GM12878 (cell line): ENCODE measurements around the gene PMAIP1. TPM values are rescaled to one million over a fixed set of nuclear protein-coding genes. Genes with fewer than 3 reads are reported as not detected.

Source experiments
- ATAC-seq: fragments of 200-7000 bp; cut with Tn5 transposase; 3 replicates; pipeline ENCODE4 v1.9.1; 2020; ENCODE audit warnings: mild to moderate bottlenecking, moderate library complexity
- BruUV-seq: library from RNA; stranded (reverse); fragments of 400-500 nt; replicated peaks from 2 replicates; lab custom pipeline; 2021; lab: Mats Ljungman, UMichigan
- CTCF ChIA-PET: fragments of 300-600 bp; sonication (Branson Sonifier 250); formaldehyde crosslinking; extraction: SDS; loops from one replicate; lab custom pipeline; 2021; ENCODE audit warnings: inconsistent platforms; lab: Yijun Ruan, JAX
- POLR2A ChIA-PET: fragments of 350-600 bp; formaldehyde crosslinking; extraction: SDS; loops from one replicate; lab custom pipeline; 2021; ENCODE audit warnings: inconsistent platforms; lab: Charles Lee
- RAD21 ChIA-PET: fragments of 300-600 bp; sonication (Branson Sonifier 250); formaldehyde crosslinking; loops from one replicate; lab custom pipeline; 2023; ENCODE audit warnings: antibody characterized with exemption; ENCODE audit not compliant: unreplicated experiment; lab: Charles Lee
- SMC1A ChIA-PET: fragments of 300-600 bp; sonication (Branson Sonifier 250); formaldehyde crosslinking; loops from one replicate; lab custom pipeline; 2023; ENCODE audit not compliant: unreplicated experiment, uncharacterized antibody; lab: Charles Lee
- DNase-seq: peaks from one replicate; pipeline ENCODE4 v3.0.0-alpha.2; 2011; ENCODE audit warnings: low read depth, low spot score
- FAIRE-seq: peaks from 3 replicates; lab custom pipeline; 2011; peaks lifted over from hg19 to GRCh38; lab: Jason Lieb, UNC
- H2AFZ ChIP-seq: 2 replicates; pipeline ENCODE4 v1.6.0; 2011; ENCODE audit warnings: low read depth, low read length, control low read depth; ENCODE audit not compliant: control insufficient read depth
- H3K27ac ChIP-seq: 2 replicates; pipeline ENCODE4 v1.5.1; 2011; ENCODE audit warnings: control low read depth; ENCODE audit not compliant: control insufficient read depth, insufficient read depth
- H3K27me3 ChIP-seq, 2 experiments: replicated peaks in 1 of 2; 2 replicates each; pipeline versions ENCODE4 v1.6.0 to v1.6.1; 2011; ENCODE audit warnings: low read length in 1 of 2; ENCODE audit not compliant: control insufficient read depth in 2 of 2, insufficient read depth in 2 of 2
- H3K36me3 ChIP-seq, 2 experiments: 2 replicates each; pipeline ENCODE4 v1.5.1; 2011; ENCODE audit warnings: low read length in 1 of 2; ENCODE audit not compliant: control insufficient read depth in 2 of 2, insufficient read depth in 2 of 2
- H3K4me1 ChIP-seq: 2 replicates; pipeline ENCODE4 v1.6.1; 2011; ENCODE audit warnings: mild to moderate bottlenecking, low read length, moderate library complexity, mixed read lengths; ENCODE audit not compliant: control insufficient read depth, insufficient read depth
- H3K4me2 ChIP-seq: 2 replicates; pipeline ENCODE4 v1.6.0; 2011; ENCODE audit warnings: control low read depth; ENCODE audit not compliant: control insufficient read depth, insufficient read depth
- H3K4me3 ChIP-seq: fragments of 200-600 bp; sonication (generic); 2 replicates; pipeline ENCODE4 v1.5.1; 2016
- H3K79me2 ChIP-seq: 2 replicates; pipeline ENCODE4 v1.6.0; 2011; ENCODE audit warnings: low read length; ENCODE audit not compliant: control insufficient read depth, insufficient read depth
- H3K9ac ChIP-seq: 2 replicates; pipeline ENCODE4 v1.8.0; 2011; ENCODE audit warnings: low read length, control low read depth, mixed read lengths; ENCODE audit not compliant: control insufficient read depth, insufficient read depth
- H3K9me3 ChIP-seq: replicated peaks from 3 replicates; pipeline ENCODE4 v1.5.1; 2011; ENCODE audit warnings: mild to moderate bottlenecking, low read length; ENCODE audit not compliant: control insufficient read depth, insufficient read depth
- H4K20me1 ChIP-seq: 2 replicates; pipeline ENCODE4 v1.6.0; 2011; ENCODE audit not compliant: control insufficient read depth, insufficient read depth
- BMI1 ChIP-seq: fragments of 450-650 bp; IDR thresholded peaks from 2 replicates; pipeline ENCODE4 v1.6.1; 2016; ENCODE audit warnings: mild to moderate bottlenecking, moderate library complexity, borderline replicate concordance
- MYB ChIP-seq: fragments of 150-350 bp; IDR thresholded peaks from 2 replicates; pipeline ENCODE4 v1.6.1; 2014; ENCODE audit warnings: mild to moderate bottlenecking, low read depth, low read length, borderline replicate concordance
- SMARCA5 ChIP-seq: fragments of 450-650 bp; IDR thresholded peaks from 2 replicates; pipeline ENCODE4 v1.6.1; 2017; ENCODE audit warnings: mild to moderate bottlenecking
- ZBTB40 ChIP-seq: fragments of 450-650 bp; IDR thresholded peaks from 2 replicates; pipeline ENCODE4 v1.6.1; 2016; ENCODE audit warnings: mild to moderate bottlenecking, moderate library complexity, borderline replicate concordance
- whole genome bisulfite sequencing: methylation state at CpG from one replicate; pipeline ENCODE4 v1.1.6; 2016; ENCODE audit warnings: low lambda C conversion rate; ENCODE audit not compliant: insufficient replicate concordance, insufficient coverage; ENCODE audit errors: missing lambda C conversion rate; 5-methylcytosine and 5-hydroxymethylcytosine counted together
- in situ Hi-C: fragments of 300-500 bp; cut with MboI; formaldehyde crosslinking; loops from 9 replicates; pipeline ENCODE4 v1.14.3; 2018; ENCODE audit warnings: mixed read lengths
- intact Hi-C: fragments of 100-400 bp; cut with micrococcal nuclease; formaldehyde crosslinking; loops from one replicate; pipeline ENCODE4 v1.14.2; 2022; ENCODE audit not compliant: unreplicated experiment
- polyA plus RNA-seq, 11 experiments: library from polyadenylated mRNA; depleted of rRNA in 4 of 11; unstranded in 6 of 11; stranded (reverse) in 5 of 11; fragments of >200 nt; fragmentation: Nextera tagmentation in 4 of 11; fragmentation: Illumina TruSeq in 1 of 11; extraction: Ambion mirVana in 4 of 11; extraction: Trizol in 1 of 11; gene quantifications; 1 replicate in 1 of 11; 2 replicates in 10 of 11; pipeline versions ENCODE4 v1.2.1 to v1.2.3, GENCODE V29; 2011 to 2016; ENCODE audit warnings: inconsistent platforms in 2 of 11, missing spikeins in 2 of 11, low read depth in 1 of 11
- total RNA-seq, 4 experiments: library from RNA; depleted of rRNA in 3 of 4; stranded (reverse); fragments of >200 nt in 3 of 4; fragmentation: Illumina TruSeq in 1 of 4; extraction: Trizol in 1 of 4; gene quantifications; 2 replicates each; pipeline versions ENCODE4 v1.2.1 to v1.2.3, GENCODE V29; 2013 to 2021

Gene PMAIP1
- total and polyA plus RNA-seq, 10 of the 15 experiments (the other 5 are each of a cell fraction or from before 2014, with no cell fraction given): 74.0 to 219 (median 112) TPM

GRCh38 chr18:59907660-59908059, 7.9 kb downstream of the PMAIP1 start:
- peak overlapping the region; percentile 65 for H3K4me2 ChIP-seq
- DNase-seq: no peak
- ChIA-PET RAD21 (interaction anchor here (1.3 to 8.9 kb wide), 9 partner anchors 8 to 87 kb away, joined by 3 to 187 read pairs (median 18); partner anchors contain the start of gene PMAIP1), POLR2A (interaction anchor here (0.6 to 4.9 kb wide), 8 partner anchors 8 to 64 kb away, joined by 3 to 67 read pairs (median 6); partner anchors contain the start of gene PMAIP1), CTCF (interaction anchor here (1.0 to 5.6 kb wide), 8 partner anchors 11 to 80 kb away, joined by 3 to 47 read pairs (median 5); no protein-coding TSS in a partner anchor), SMC1A (interaction anchor here (0.7 to 10.2 kb wide), 15 partner anchors 15 to 88 kb away, joined by 3 to 289 read pairs (median 4); no protein-coding TSS in a partner anchor)
- H3K4me1 ChIP-seq: peaks cover 43% of the 10 kb centered on the region
- intact Hi-C loops: loop anchor here (1.0 to 10.0 kb wide), 2 partner anchors 20 to 553 kb away; partner anchors contain the start of gene LMAN1
- FAIRE-seq: no peak
- H3K27ac ChIP-seq: peak overlapping the region; percentile 95
- H3K9ac ChIP-seq: no peak overlapping the region; the same call in 1 of the 2 replicates
- no peaks in the 10 kb centered on the region for H4K20me1 ChIP-seq
- peaks cover 34% of the 10 kb centered on the region for H3K79me2 ChIP-seq
- H3K36me3 ChIP-seq: peaks cover 0 to 7% of the 10 kb centered on the region in 2 experiments; a peak in 1 of 4 replicates
- H3K4me3 ChIP-seq: no peak overlapping the region
- 72% methylated on average over 4 of the region's 4 CpGs for WGBS
- BruUV-seq: no TSS peak
- in situ Hi-C loops: loop anchor here (10.0 to 25.0 kb wide), 3 partner anchors 63 to 1345 kb away; partner anchors contain the start of gene MALT1
- ATAC-seq: peak; percentile 8
- 0 out of 2 replicates have a peak, but pooled peaks have one; percentile 3 for TF ChIP-seq SMARCA5
- TF ChIP-seq ZBTB40: peak; percentile 78; the same call in 1 of the 2 replicates
- no peak for TF ChIP-seq MYB
- TF ChIP-seq BMI1: 0 out of 2 replicates have a peak, but pooled peaks have one; percentile 3
- no peak overlapping the region; the same call in 1 of the 2 replicates for H2AFZ ChIP-seq
- peaks cover under 1% of the 10 kb centered on the region; the same call in 1 of the 3 replicates for H3K9me3 ChIP-seq
- no peaks in the 10 kb centered on the region for H3K27me3 ChIP-seq
